ENCODE measurements around the gene TMEM143.
A peak's percentile ranks its signal among the peaks of the same experiment; 100 is the strongest.
"Not testable (repeated sequence)": the region's sequence is repeated elsewhere in the genome, so short reads cannot be mapped to it uniquely, and the experiment has no call there.

The TMEM143 gene

DNA sequence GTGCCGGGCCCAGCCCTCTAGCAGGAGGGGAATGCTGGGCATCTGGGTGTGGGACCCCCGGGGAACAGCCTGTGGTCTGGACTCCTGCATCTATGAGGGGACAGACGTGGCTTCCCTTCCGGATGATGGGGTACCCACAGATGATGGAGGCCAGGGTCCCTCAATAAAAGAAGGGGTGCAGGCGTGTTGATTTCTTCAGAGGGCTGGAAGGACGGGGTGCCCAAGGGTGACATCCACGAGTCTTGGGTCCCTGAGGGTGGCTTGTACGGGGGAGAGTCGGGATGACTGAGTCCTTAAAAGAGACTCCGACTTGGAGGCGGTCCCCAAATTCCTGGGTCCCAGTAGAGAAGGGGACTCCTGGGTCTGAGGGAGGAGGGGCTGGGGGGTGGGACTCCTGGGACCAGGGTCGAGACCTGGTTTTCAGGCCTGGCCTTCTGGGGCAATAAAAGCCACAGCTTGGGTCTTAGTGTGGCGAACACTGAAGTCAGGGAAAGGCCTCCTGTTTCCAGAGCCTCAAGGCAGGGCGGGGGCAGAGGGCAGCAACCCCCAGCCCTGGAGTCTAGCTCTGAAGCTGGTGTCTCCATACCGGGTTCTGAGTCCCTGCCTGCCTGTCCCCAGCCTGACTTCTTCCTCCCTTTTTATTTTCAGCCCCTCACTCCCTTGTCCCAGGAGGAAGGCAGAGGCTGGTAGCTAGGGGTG, 29.3 kb upstream of the TMEM143 start:
- H3K9me3 ChIP-seq (ENCODE audit: severe bottlenecking) = no peaks in the 10 kb centered on the region
- peaks cover 16% of the 10 kb centered on the region for H3K36me3 ChIP-seq
- H3K4me3 ChIP-seq (ENCODE audit: low read depth, low read length) = peak overlapping the region; percentile 85
- TF ChIP-seq, protein P1, sequence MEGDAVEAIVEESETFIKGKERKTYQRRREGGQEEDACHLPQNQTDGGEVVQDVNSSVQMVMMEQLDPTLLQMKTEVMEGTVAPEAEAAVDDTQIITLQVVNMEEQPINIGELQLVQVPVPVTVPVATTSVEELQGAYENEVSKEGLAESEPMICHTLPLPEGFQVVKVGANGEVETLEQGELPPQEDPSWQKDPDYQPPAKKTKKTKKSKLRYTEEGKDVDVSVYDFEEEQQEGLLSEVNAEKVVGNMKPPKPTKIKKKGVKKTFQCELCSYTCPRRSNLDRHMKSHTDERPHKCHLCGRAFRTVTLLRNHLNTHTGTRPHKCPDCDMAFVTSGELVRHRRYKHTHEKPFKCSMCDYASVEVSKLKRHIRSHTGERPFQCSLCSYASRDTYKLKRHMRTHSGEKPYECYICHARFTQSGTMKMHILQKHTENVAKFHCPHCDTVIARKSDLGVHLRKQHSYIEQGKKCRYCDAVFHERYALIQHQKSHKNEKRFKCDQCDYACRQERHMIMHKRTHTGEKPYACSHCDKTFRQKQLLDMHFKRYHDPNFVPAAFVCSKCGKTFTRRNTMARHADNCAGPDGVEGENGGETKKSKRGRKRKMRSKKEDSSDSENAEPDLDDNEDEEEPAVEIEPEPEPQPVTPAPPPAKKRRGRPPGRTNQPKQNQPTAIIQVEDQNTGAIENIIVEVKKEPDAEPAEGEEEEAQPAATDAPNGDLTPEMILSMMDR (IDR thresholded peaks at IDR 0.05; ENCODE audit: low read depth, low read length) = no peak
- peak overlapping the region; percentile 53 for H3K27ac ChIP-seq
- H3K27me3 ChIP-seq (ENCODE audit: insufficient read depth, low read depth, severe bottlenecking) = no peaks in the 10 kb centered on the region
- no peak for DNase-seq

DNA sequence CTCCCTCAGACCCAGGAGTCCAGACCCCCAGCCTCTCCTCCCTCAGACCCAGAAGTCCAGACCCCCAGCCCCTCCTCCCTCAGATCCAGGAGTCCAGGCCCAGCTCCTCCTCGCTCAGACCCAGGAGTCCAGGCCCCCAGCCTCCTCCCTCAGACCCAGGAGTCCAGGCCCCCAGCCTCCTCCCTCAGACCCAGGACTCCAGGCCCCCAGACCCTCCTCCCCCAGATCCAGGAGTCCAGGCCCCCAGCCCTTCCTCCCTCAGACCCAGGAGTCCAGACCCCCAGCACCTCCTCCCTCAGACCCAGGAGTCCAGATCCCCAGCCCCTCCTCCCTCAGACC, 28.2 kb upstream of the TMEM143 start:
- DNase-seq; H3K9me3 ChIP-seq (ENCODE audit: severe bottlenecking); H3K4me3 ChIP-seq (ENCODE audit: low read depth, low read length); H3K27ac ChIP-seq; H3K27me3 ChIP-seq (ENCODE audit: insufficient read depth, low read depth, severe bottlenecking): not testable (repeated sequence)
- H3K36me3 ChIP-seq = peaks cover 26% of the 10 kb centered on the region

DNA sequence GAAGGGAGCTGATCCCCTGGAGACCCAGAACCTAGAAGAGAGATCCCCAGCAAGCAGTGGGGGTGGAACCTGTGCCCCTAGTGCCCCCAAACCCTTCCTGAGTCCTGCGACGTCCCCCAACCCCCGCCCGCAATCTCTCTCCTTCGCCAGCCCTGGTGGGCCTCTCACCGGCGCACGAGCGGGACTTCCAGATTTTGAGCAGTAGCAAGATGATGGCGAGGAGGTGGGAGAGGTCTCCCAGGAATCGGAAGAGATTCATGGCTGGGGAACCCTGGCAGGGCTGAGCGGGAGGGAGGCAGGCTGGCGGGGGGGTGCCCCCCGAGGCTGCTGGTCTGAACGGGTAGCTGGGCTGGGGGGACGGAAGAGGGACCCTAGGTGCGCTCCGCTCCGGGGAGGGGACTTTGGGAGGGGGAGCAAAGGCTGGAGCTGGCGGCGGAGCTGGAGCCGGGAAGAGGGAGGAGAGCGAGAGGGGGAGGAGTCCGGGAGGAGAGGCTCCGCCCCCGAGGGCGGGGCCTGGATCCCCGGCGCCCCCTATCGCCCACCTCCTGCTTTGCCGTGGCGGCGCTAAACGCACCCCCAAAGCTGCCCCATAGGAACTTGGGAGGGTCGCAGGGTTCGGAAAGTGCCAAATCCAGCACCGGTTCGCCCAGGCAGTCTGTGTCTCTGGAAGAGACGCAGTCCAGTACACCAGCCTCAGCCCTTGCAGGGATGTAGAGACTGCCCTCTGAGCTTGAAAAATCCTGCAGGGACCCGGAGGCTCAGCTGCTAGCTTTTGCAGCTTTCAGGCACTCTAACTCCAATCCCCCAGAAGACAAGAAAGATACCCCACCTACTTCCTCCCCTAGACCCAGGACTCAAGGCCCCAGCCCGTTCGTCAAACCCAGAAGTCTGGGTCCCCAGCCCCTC, 27.6 kb upstream of the TMEM143 start, which contains the start of gene KDELR1:
Gene KDELR1 (minus strand): TSS at position 452 of the 906 bp plus-strand sequence. CDS start 193 bp downstream, at position 259.
- peak within 1 kb of the TSS; percentile 89 for H3K27ac ChIP-seq
- H3K36me3 ChIP-seq = peaks cover 30% of the 10 kb centered on the region
- peak; percentile 69 for DNase-seq
- no peaks in the 10 kb centered on the region for H3K9me3 ChIP-seq (ENCODE audit: severe bottlenecking)
- H3K4me3 ChIP-seq (ENCODE audit: low read depth, low read length) = peak within 1 kb of the TSS; percentile 97
- TF ChIP-seq, protein P1 (IDR thresholded peaks at IDR 0.05; ENCODE audit: low read depth, low read length) = peak; percentile 89
- H3K27me3 ChIP-seq (ENCODE audit: insufficient read depth, low read depth, severe bottlenecking) = no peaks in the 10 kb centered on the region

DNA sequence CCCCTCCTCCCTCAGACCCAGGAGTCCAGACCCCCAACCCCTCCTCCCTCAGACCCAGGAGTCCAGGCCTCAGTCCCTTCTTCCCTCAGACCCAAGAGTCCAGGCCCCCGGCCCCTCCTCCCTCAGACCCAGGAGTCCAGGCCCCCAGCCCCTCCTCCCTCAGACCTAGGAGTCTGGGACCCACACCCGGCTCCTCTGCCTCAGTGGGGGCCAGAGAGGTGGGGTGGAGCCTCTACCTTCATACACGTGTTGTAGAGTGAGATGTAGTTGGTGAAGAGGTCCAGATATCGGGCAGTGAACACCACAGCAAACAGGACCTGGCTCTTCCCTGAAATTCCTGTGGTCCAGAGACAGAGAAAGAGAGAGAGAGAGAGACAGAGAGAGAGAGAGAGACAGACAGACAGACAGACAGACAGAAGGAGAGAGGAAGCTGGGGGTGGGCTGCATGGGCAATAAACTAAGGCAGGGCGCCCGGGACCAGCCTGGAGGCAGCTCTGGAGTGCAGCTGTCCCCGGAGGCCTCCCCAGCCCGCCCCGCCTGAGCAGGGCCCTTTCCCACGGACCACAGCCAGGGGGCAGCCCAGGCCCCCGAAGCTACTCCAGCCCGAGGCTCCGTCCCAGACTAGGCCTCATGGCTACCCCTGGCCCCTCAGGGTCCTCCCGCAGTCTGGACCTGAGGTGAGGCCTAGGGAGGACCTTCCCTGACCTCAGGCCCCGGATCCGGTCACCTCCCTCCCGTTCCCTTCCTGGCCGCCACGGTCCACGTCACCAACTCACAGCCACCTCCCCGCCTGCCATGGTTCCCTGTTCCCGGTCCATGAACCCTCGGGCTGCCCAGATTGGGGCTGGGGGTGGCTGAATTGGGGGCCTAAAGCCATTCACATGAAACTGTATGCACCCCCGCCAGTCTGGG, 26.7 kb upstream of the TMEM143 start:
- DNase-seq = peak; percentile 64
- peak overlapping the region; percentile 97 for H3K4me3 ChIP-seq (ENCODE audit: low read depth, low read length)
- H3K36me3 ChIP-seq = peaks cover 40% of the 10 kb centered on the region
- no peaks in the 10 kb centered on the region for H3K27me3 ChIP-seq (ENCODE audit: insufficient read depth, low read depth, severe bottlenecking)
- H3K27ac ChIP-seq = peak overlapping the region; percentile 89
- H3K9me3 ChIP-seq (ENCODE audit: severe bottlenecking) = no peaks in the 10 kb centered on the region
- TF ChIP-seq, protein P1 (IDR thresholded peaks at IDR 0.05; ENCODE audit: low read depth, low read length) = peak; percentile 59

DNA sequence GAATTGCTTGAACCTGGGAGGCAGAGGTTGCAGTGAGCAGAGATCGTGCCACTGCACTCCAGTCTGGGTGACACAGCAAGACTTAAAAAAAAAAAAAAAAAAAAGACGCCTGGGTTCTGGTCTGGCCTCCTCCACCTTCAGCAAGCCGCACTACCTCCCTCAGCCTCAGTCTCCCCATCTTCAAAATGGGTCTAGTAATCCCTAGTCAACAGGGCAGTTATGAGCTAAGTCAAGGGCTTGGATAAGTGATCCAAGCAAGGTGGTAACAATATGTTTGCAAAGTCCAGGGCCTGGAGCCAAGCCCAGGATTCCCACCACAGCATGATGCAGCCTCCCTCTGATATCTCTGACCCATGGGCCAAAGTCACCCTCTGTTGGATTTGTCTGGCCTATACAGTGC, 23.2 kb upstream of the TMEM143 start:
- no peaks in the 10 kb centered on the region for H3K27me3 ChIP-seq (ENCODE audit: insufficient read depth, low read depth, severe bottlenecking)

More for the DNA sequence above, 23.2 kb upstream of the TMEM143 start:
- Histone ChIP-seq H3K27ac (no peak overlapping the region), H3K36me3 (peaks cover 69% of the 10 kb centered on the region), H3K9me3 (ENCODE audit: severe bottlenecking) (no peaks in the 10 kb centered on the region), H3K4me3 (ENCODE audit: low read depth, low read length) (no peak overlapping the region)
- DNase-seq = no peak
- TF ChIP-seq, protein P1 (IDR thresholded peaks at IDR 0.05; ENCODE audit: low read depth, low read length) = no peak

Data from WERI-Rb-1 (cell line).